Measurements from ENCODE around the gene RPS6KA2.
"Not testable (repeated sequence)": the region's sequence is repeated elsewhere in the genome, so short reads cannot be mapped to it uniquely, and the experiment has no call there.

Gene RPS6KA2

GRCh38 chr6:166381733-166382499 is 245.1 kb downstream of the RPS6KA2 start:
- H3K27ac ChIP-seq (ENCODE audit: low read depth, low read length): peak overlapping the region; percentile 91
- peak overlapping the region; percentile 96 for H3K9ac ChIP-seq (ENCODE audit: low read length)

GRCh38 chr6:166381381-166381732 is 245.7 kb downstream of the RPS6KA2 start:
- H3K27ac ChIP-seq (ENCODE audit: low read depth, low read length): no peak overlapping the region
- H3K4me1 ChIP-seq (ENCODE audit: control insufficient read depth, insufficient read depth, low read length): peaks cover 6% of the 10 kb centered on the region
- no peaks in the 10 kb centered on the region for H3K36me3 ChIP-seq (ENCODE audit: control insufficient read depth, insufficient read depth, low read length)
- peak overlapping the region; percentile 96 for H3K9ac ChIP-seq (ENCODE audit: low read length)
- H3K4me3 ChIP-seq (ENCODE audit: low read length): peak overlapping the region; percentile 99
- no peaks in the 10 kb centered on the region for H3K27me3 ChIP-seq (ENCODE audit: control insufficient read depth, insufficient read depth, low read length)

More at GRCh38 chr6:166381733-166382499, 245.1 kb downstream of the RPS6KA2 start:
- Histone ChIP-seq H3K36me3 (ENCODE audit: control insufficient read depth, insufficient read depth, low read length) (no peaks in the 10 kb centered on the region), H3K4me1 (ENCODE audit: control insufficient read depth, insufficient read depth, low read length) (peaks cover 6% of the 10 kb centered on the region), H3K4me3 (ENCODE audit: low read length) (peak overlapping the region; percentile 99), H3K27me3 (ENCODE audit: control insufficient read depth, insufficient read depth, low read length) (no peaks in the 10 kb centered on the region)

GRCh38 chr6:166379800-166380199 is 247.3 kb downstream of the RPS6KA2 start:
- Histone ChIP-seq H3K36me3 (ENCODE audit: control insufficient read depth, insufficient read depth, low read length) (no peaks in the 10 kb centered on the region), H3K9ac (ENCODE audit: low read length) (no peak overlapping the region), H3K4me3 (ENCODE audit: low read length) (no peak overlapping the region), H3K4me1 (ENCODE audit: control insufficient read depth, insufficient read depth, low read length) (peaks cover 6% of the 10 kb centered on the region), H3K27me3 (ENCODE audit: control insufficient read depth, insufficient read depth, low read length) (no peaks in the 10 kb centered on the region), H3K27ac (ENCODE audit: low read depth, low read length) (no peak overlapping the region)

- no peak overlapping the region for H3K4me3 ChIP-seq (ENCODE audit: low read length)
These were observed 247.9 kb downstream of the RPS6KA2 start for GRCh38 chr6:166379103-166379586.

GRCh38 chr6:166377721-166378120 is 249.3 kb downstream of the RPS6KA2 start:
- no peak overlapping the region for H3K4me3 ChIP-seq (ENCODE audit: low read length)
- H3K9ac ChIP-seq (ENCODE audit: low read length): no peak overlapping the region
- H3K36me3 ChIP-seq (ENCODE audit: control insufficient read depth, insufficient read depth, low read length): no peaks in the 10 kb centered on the region
- peaks cover 6% of the 10 kb centered on the region for H3K4me1 ChIP-seq (ENCODE audit: control insufficient read depth, insufficient read depth, low read length)
- H3K27ac ChIP-seq (ENCODE audit: low read depth, low read length): no peak overlapping the region
- no peaks in the 10 kb centered on the region for H3K27me3 ChIP-seq (ENCODE audit: control insufficient read depth, insufficient read depth, low read length)

More at GRCh38 chr6:166379103-166379586, 247.9 kb downstream of the RPS6KA2 start:
- Histone ChIP-seq H3K36me3 (ENCODE audit: control insufficient read depth, insufficient read depth, low read length) (no peaks in the 10 kb centered on the region), H3K4me1 (ENCODE audit: control insufficient read depth, insufficient read depth, low read length) (peaks cover 6% of the 10 kb centered on the region), H3K27ac (ENCODE audit: low read depth, low read length) (no peak overlapping the region), H3K9ac (ENCODE audit: low read length) (no peak overlapping the region), H3K27me3 (ENCODE audit: control insufficient read depth, insufficient read depth, low read length) (no peaks in the 10 kb centered on the region)

- no peaks in the 10 kb centered on the region for H3K36me3 ChIP-seq (ENCODE audit: control insufficient read depth, insufficient read depth, low read length)
- H3K27me3 ChIP-seq (ENCODE audit: control insufficient read depth, insufficient read depth, low read length): no peaks in the 10 kb centered on the region
- no peak overlapping the region for H3K9ac ChIP-seq (ENCODE audit: low read length)
- no peak overlapping the region for H3K4me3 ChIP-seq (ENCODE audit: low read length)
- H3K4me1 ChIP-seq (ENCODE audit: control insufficient read depth, insufficient read depth, low read length): no peaks in the 10 kb centered on the region
- H3K27ac ChIP-seq (ENCODE audit: low read depth, low read length): no peak overlapping the region
These were observed 252.0 kb downstream of the RPS6KA2 start for GRCh38 chr6:166375013-166375412.

GRCh38 chr6:166370489-166370888 is 256.6 kb downstream of the RPS6KA2 start:
- Histone ChIP-seq H3K27ac (ENCODE audit: low read depth, low read length) (no peak overlapping the region), H3K4me3 (ENCODE audit: low read length) (no peak overlapping the region), H3K4me1 (ENCODE audit: control insufficient read depth, insufficient read depth, low read length) (no peaks in the 10 kb centered on the region), H3K36me3 (ENCODE audit: control insufficient read depth, insufficient read depth, low read length) (peaks cover 4% of the 10 kb centered on the region), H3K9ac (ENCODE audit: low read length) (no peak overlapping the region), H3K27me3 (ENCODE audit: control insufficient read depth, insufficient read depth, low read length) (no peaks in the 10 kb centered on the region)

- Histone ChIP-seq H3K9ac (ENCODE audit: low read length) (no peak overlapping the region), H3K36me3 (ENCODE audit: control insufficient read depth, insufficient read depth, low read length) (peaks cover 4% of the 10 kb centered on the region), H3K27me3 (ENCODE audit: control insufficient read depth, insufficient read depth, low read length) (no peaks in the 10 kb centered on the region), H3K4me1 (ENCODE audit: control insufficient read depth, insufficient read depth, low read length) (no peaks in the 10 kb centered on the region), H3K4me3 (ENCODE audit: low read length) (no peak overlapping the region), H3K27ac (ENCODE audit: low read depth, low read length) (no peak overlapping the region)
These were observed 257.3 kb downstream of the RPS6KA2 start for GRCh38 chr6:166369782-166370181.

- Histone ChIP-seq H3K27ac (ENCODE audit: low read depth, low read length) (no peak overlapping the region), H3K27me3 (ENCODE audit: control insufficient read depth, insufficient read depth, low read length) (no peaks in the 10 kb centered on the region), H3K4me1 (ENCODE audit: control insufficient read depth, insufficient read depth, low read length) (peaks cover 4% of the 10 kb centered on the region), H3K36me3 (ENCODE audit: control insufficient read depth, insufficient read depth, low read length) (peaks cover 7% of the 10 kb centered on the region), H3K4me3 (ENCODE audit: low read length) (no peak overlapping the region), H3K9ac (ENCODE audit: low read length) (no peak overlapping the region)
These were observed 260.1 kb downstream of the RPS6KA2 start for GRCh38 chr6:166366921-166367320.

GRCh38 chr6:166365806-166366205 is 261.2 kb downstream of the RPS6KA2 start:
- no peak overlapping the region for H3K27ac ChIP-seq (ENCODE audit: low read depth, low read length)
- no peak overlapping the region for H3K9ac ChIP-seq (ENCODE audit: low read length)
- peaks cover 4% of the 10 kb centered on the region for H3K4me1 ChIP-seq (ENCODE audit: control insufficient read depth, insufficient read depth, low read length)
- H3K4me3 ChIP-seq (ENCODE audit: low read length): no peak overlapping the region
- H3K27me3 ChIP-seq (ENCODE audit: control insufficient read depth, insufficient read depth, low read length): no peaks in the 10 kb centered on the region
- H3K36me3 ChIP-seq (ENCODE audit: control insufficient read depth, insufficient read depth, low read length): peaks cover 7% of the 10 kb centered on the region

- H3K36me3 ChIP-seq (ENCODE audit: control insufficient read depth, insufficient read depth, low read length): peaks cover 7% of the 10 kb centered on the region
- H3K4me1 ChIP-seq (ENCODE audit: control insufficient read depth, insufficient read depth, low read length): peaks cover 4% of the 10 kb centered on the region
- no peaks in the 10 kb centered on the region for H3K27me3 ChIP-seq (ENCODE audit: control insufficient read depth, insufficient read depth, low read length)
- H3K27ac ChIP-seq (ENCODE audit: low read depth, low read length): no peak overlapping the region
- no peak overlapping the region for H3K4me3 ChIP-seq (ENCODE audit: low read length)
- H3K9ac ChIP-seq (ENCODE audit: low read length): no peak overlapping the region
These were observed 261.8 kb downstream of the RPS6KA2 start for GRCh38 chr6:166365221-166365620.

- H3K4me3 ChIP-seq (ENCODE audit: low read length): no peak overlapping the region
- H3K27ac ChIP-seq (ENCODE audit: low read depth, low read length): peak overlapping the region; percentile 36
- peaks cover 4% of the 10 kb centered on the region for H3K4me1 ChIP-seq (ENCODE audit: control insufficient read depth, insufficient read depth, low read length)
- H3K36me3 ChIP-seq (ENCODE audit: control insufficient read depth, insufficient read depth, low read length): peaks cover 7% of the 10 kb centered on the region
- H3K27me3 ChIP-seq (ENCODE audit: control insufficient read depth, insufficient read depth, low read length): no peaks in the 10 kb centered on the region
- no peak overlapping the region for H3K9ac ChIP-seq (ENCODE audit: low read length)
These were observed 262.6 kb downstream of the RPS6KA2 start for GRCh38 chr6:166364456-166364855.

- not testable (repeated sequence) for H3K36me3 ChIP-seq (ENCODE audit: control insufficient read depth, insufficient read depth, low read length); H3K27ac ChIP-seq (ENCODE audit: low read depth, low read length); H3K27me3 ChIP-seq (ENCODE audit: control insufficient read depth, insufficient read depth, low read length); H3K9ac ChIP-seq (ENCODE audit: low read length); H3K4me1 ChIP-seq (ENCODE audit: control insufficient read depth, insufficient read depth, low read length); H3K4me3 ChIP-seq (ENCODE audit: low read length)
These were observed 264.6 kb downstream of the RPS6KA2 start for GRCh38 chr6:166362427-166362826.
